ENCODE measurements around the gene MAP3K9.

Gene MAP3K9

GRCh38 chr14:70773182-70773862 is 36.0 kb downstream of the MAP3K9 start:
- Histone ChIP-seq H3K27me3 (ENCODE audit: insufficient read depth, poor library complexity, severe bottlenecking) (no peaks in the 10 kb centered on the region), H3K4me3 (replicated peaks; ENCODE audit: insufficient read depth, low read length) (no peak overlapping the region), H3K27ac (replicated peaks) (no peak overlapping the region)
- no peak for DNase-seq (ENCODE audit: low read depth in 1 of 2, low spot score in 1 of 2)
- TF ChIP-seq SPI1 (IDR thresholded peaks at IDR 0.05; ENCODE audit: borderline replicate concordance, low read depth) (no peak), GABPA (IDR thresholded peaks at IDR 0.05; ENCODE audit: low read depth) (no peak), CTCF (IDR thresholded peaks at IDR 0.05; ENCODE audit: insufficient read depth, low read length) (no peak), POLR2AphosphoS5 (IDR thresholded peaks at IDR 0.05; ENCODE audit: low read depth) (no peak)
- TF ChIP-seq, protein P1, sequence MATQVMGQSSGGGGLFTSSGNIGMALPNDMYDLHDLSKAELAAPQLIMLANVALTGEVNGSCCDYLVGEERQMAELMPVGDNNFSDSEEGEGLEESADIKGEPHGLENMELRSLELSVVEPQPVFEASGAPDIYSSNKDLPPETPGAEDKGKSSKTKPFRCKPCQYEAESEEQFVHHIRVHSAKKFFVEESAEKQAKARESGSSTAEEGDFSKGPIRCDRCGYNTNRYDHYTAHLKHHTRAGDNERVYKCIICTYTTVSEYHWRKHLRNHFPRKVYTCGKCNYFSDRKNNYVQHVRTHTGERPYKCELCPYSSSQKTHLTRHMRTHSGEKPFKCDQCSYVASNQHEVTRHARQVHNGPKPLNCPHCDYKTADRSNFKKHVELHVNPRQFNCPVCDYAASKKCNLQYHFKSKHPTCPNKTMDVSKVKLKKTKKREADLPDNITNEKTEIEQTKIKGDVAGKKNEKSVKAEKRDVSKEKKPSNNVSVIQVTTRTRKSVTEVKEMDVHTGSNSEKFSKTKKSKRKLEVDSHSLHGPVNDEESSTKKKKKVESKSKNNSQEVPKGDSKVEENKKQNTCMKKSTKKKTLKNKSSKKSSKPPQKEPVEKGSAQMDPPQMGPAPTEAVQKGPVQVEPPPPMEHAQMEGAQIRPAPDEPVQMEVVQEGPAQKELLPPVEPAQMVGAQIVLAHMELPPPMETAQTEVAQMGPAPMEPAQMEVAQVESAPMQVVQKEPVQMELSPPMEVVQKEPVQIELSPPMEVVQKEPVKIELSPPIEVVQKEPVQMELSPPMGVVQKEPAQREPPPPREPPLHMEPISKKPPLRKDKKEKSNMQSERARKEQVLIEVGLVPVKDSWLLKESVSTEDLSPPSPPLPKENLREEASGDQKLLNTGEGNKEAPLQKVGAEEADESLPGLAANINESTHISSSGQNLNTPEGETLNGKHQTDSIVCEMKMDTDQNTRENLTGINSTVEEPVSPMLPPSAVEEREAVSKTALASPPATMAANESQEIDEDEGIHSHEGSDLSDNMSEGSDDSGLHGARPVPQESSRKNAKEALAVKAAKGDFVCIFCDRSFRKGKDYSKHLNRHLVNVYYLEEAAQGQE (IDR thresholded peaks at IDR 0.05; ENCODE audit: insufficient replicate concordance, low read depth) = no peak

GRCh38 chr14:70771781-70772212 is 37.5 kb downstream of the MAP3K9 start:
- no peak for DNase-seq (ENCODE audit: low read depth in 1 of 2, low spot score in 1 of 2)
- TF ChIP-seq, protein P1 (IDR thresholded peaks at IDR 0.05; ENCODE audit: insufficient replicate concordance, low read depth) = no peak
- TF ChIP-seq GABPA (IDR thresholded peaks at IDR 0.05; ENCODE audit: low read depth) (no peak), SPI1 (IDR thresholded peaks at IDR 0.05; ENCODE audit: borderline replicate concordance, low read depth) (no peak), CTCF (IDR thresholded peaks at IDR 0.05; ENCODE audit: insufficient read depth, low read length) (no peak), POLR2AphosphoS5 (IDR thresholded peaks at IDR 0.05; ENCODE audit: low read depth) (no peak)
- Histone ChIP-seq H3K27ac (replicated peaks) (no peak overlapping the region), H3K4me3 (replicated peaks; ENCODE audit: insufficient read depth, low read length) (no peak overlapping the region), H3K27me3 (ENCODE audit: insufficient read depth, poor library complexity, severe bottlenecking) (no peaks in the 10 kb centered on the region)

DNA sequence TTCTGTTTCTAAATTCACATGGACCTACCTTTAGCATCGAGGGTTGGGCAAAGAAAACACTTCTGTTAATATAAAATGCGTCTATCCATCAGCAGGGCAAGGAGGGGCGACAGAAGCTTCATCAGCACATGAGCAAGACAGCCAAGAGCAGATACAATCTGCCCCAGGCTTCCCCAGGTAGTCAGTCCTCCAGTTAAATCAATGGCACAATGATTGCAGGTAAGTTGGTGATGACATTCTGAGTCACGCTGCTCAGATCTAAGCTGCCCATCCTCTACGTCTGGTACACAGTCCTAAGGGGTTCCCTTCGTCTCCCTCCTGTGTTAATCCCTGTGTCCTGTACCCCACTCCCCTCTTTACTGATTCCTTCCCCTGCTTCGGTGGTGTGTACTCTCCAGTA is 38.8 kb downstream of the MAP3K9 start:
- no peak overlapping the region for H3K27ac ChIP-seq (replicated peaks)

More for the DNA sequence above, 38.8 kb downstream of the MAP3K9 start:
- no peak for DNase-seq (ENCODE audit: low read depth in 1 of 2, low spot score in 1 of 2)
- TF ChIP-seq CTCF (IDR thresholded peaks at IDR 0.05; ENCODE audit: insufficient read depth, low read length) (no peak), SPI1 (IDR thresholded peaks at IDR 0.05; ENCODE audit: borderline replicate concordance, low read depth) (no peak), POLR2AphosphoS5 (IDR thresholded peaks at IDR 0.05; ENCODE audit: low read depth) (no peak), GABPA (IDR thresholded peaks at IDR 0.05; ENCODE audit: low read depth) (no peak)
- TF ChIP-seq, protein P1 (IDR thresholded peaks at IDR 0.05; ENCODE audit: insufficient replicate concordance, low read depth) = no peak
- Histone ChIP-seq H3K27me3 (ENCODE audit: insufficient read depth, poor library complexity, severe bottlenecking) (no peaks in the 10 kb centered on the region), H3K4me3 (replicated peaks; ENCODE audit: insufficient read depth, low read length) (no peak overlapping the region)

Measured in HL-60 (cell line).